Epithelial cell of prostate (primary cell): ENCODE results near the gene IGFBP6.

Experiments
- DNase-seq: peaks from one replicate; pipeline ENCODE4 v3.0.0-alpha.2; 2011; ENCODE audit warnings: low read depth, low spot score
- H3K27ac ChIP-seq: fragments of 450-650 bp; 2 replicates; pipeline ENCODE4 v1.5.1; 2017; ENCODE audit warnings: mild to moderate bottlenecking

Gene IGFBP6

DNA sequence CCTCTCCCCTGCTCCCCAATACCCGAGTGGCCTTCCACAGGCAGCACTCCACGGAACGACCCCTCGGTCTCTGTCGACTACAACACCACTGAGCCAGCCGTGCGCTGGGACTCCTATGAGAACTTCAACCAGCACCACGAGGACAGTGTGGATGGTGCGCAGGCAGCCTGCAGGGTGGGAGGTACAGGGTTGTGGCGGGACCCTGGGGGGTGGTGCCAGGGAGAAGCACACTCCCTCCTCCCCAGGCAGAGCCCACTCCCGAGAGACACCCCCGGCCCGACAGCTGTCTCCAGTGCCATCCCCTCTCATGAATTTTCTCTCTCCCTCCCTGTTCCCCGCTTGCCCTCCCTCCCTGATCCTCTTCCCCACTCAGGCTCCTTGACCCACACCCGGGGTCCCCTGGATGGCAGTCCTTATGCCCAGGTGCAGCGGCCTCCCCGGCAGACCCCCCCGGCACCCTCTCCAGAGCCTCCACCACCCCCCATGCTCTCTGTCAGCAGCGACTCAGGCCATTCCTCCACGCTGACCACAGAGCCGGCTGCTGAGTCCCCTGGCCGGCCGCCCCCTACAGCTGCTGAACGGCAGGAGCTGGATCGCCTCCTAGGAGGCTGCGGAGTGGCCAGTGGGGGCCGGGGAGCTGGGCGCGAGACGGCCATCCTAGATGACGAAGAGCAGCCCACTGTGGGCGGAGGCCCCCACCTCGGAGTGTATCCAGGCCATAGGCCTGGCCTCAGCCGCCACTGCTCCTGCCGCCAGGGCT, 38.6 kb upstream of the IGFBP6 start:
- no peak for DNase-seq
- no peak overlapping the region for H3K27ac ChIP-seq

- no peak overlapping the region for H3K27ac ChIP-seq
- DNase-seq = no peak
These were observed 37.9 kb upstream of the IGFBP6 start for GRCh38 chr12:53059434-53060063.

GRCh38 chr12:53060064-53060720, 37.3 kb upstream of the IGFBP6 start:
- no peak for DNase-seq
- no peak overlapping the region for H3K27ac ChIP-seq

DNA sequence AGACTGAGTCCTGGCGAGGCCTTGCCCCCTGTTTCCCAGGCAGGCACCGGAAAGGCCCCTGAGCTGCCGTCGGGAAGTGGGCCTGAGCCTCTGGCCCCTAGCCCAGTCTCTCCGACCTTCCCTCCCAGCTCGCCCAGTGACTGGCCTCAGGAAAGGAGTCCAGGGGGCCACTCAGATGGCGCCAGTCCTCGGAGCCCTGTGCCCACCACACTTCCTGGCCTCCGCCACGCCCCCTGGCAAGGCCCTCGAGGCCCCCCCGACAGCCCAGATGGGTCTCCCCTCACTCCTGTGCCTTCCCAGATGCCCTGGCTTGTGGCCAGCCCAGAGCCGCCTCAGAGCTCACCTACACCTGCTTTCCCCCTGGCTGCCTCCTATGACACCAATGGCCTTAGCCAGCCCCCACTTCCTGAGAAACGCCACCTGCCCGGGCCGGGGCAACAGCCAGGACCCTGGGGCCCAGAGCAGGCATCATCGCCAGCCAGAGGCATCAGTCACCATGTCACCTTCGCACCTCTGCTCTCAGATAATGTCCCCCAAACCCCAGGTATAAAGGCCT, 36.7 kb upstream of the IGFBP6 start:
- no peak for DNase-seq
- no peak overlapping the region for H3K27ac ChIP-seq

- no peak overlapping the region for H3K27ac ChIP-seq
- DNase-seq = no peak
These were observed 36.0 kb upstream of the IGFBP6 start for GRCh38 chr12:53061404-53062010.

DNA sequence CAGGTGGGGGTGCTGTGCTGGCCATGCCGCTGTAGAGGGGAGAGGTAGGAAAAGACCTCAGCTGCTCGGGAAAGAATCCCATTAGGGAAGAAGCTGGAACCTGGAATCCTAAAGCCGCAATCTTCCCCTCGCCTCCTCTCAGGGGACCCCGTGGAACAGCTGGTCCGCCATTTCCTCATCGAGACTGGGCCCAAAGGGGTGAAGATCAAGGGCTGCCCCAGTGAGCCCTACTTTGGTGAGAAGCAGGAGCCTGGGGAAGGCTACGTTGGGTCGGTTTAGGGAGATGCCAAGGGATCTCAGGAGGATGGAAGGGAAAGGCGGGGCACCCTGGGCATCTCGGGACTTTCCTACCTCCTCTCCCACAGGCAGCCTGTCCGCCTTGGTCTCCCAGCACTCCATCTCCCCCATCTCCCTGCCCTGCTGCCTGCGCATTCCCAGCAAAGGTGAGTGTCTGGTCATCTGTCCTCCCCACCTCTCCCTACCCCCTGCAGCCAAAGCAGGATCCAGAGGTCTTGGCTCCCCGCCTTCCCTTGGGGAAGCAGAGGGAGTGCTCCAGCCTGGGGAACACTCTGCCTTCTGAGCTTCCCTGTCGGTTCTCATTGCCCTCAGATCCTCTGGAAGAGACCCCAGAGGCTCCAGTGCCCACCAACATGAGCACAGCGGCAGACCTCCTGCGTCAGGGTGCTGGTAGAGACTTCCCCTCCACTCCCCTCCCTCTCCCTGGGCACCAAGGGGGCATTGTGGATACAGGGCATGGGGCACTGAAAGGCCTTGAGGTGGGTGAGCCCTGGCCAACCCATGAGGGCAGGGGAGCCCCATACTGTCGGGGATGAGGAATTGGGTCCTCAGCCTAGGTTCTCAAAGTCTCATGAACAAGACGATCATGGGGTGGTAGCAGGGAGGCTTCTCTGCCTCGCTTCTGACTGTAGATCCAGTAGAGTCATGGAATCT, 35.2 kb upstream of the IGFBP6 start:
- DNase-seq = no peak
- no peak overlapping the region for H3K27ac ChIP-seq

GRCh38 chr12:53062977-53063707, 34.3 kb upstream of the IGFBP6 start:
- no peak overlapping the region for H3K27ac ChIP-seq
- no peak for DNase-seq

DNA sequence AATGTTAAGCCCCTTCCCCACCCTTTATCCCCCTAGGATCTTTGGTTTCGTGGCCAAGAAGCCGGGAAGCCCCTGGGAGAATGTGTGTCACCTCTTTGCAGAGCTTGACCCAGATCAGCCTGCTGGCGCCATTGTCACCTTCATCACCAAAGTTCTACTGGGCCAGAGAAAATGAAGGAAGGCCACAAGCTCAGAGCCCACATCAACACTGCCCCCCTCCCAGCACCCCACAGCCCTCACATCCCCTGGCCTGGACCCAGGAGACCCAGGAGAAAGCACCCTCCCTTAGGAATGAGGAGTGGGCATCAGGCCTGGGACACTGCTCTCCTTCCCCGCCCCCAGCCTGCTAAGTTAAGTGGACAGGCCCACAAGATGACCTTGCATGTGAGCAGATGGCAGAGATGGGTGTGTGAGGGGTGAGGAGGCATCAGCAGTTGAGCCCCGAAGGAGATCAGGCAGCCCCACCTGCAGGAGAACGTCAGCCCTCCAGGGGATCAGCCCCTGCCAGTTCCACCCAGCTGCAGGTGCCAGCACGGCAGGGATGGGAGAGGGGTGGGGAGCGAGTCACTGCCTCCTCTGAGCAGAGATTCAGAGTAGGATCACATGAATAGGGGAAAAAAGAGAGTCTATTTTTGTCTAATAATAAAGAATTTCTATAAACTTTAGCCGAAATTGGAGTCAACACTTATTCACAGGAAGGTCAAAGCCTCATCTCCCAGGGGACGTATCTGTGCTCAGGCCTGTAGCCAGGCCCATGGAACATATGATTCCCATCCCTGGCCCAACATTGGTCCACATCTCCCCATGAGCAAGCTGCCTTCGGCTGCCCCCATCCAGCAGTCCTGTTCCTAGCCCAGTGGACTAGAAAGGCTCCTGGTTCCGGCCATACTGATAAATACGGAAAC, 33.5 kb upstream of the IGFBP6 start:
- no peak for DNase-seq
- no peak overlapping the region for H3K27ac ChIP-seq

- H3K27ac ChIP-seq = no peak overlapping the region
- no peak for DNase-seq
These were observed 32.6 kb upstream of the IGFBP6 start for GRCh38 chr12:53064613-53065436.

DNA sequence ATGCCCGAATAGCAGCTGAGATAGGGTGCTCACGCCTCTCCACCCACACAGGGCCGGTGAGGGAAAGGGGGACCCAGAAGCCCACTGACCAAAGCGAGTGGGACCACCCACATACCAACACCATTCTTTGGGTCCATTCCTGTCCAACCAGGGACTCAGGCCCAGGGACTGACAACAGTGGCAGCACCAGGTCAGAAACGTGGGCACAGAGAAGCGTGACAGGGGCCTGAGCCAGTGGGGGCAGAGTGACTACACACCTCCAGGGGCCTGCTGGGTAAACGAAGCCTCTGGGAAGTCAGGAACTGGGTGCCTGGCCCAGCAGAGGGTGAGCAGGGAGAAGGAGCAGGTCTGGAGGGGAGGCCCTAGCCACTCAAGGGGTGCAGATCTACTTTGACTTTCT, 32.0 kb upstream of the IGFBP6 start:
- no peak overlapping the region for H3K27ac ChIP-seq
- DNase-seq = no peak

GRCh38 chr12:53065975-53066931, 31.2 kb upstream of the IGFBP6 start:
- H3K27ac ChIP-seq = no peak overlapping the region

DNA sequence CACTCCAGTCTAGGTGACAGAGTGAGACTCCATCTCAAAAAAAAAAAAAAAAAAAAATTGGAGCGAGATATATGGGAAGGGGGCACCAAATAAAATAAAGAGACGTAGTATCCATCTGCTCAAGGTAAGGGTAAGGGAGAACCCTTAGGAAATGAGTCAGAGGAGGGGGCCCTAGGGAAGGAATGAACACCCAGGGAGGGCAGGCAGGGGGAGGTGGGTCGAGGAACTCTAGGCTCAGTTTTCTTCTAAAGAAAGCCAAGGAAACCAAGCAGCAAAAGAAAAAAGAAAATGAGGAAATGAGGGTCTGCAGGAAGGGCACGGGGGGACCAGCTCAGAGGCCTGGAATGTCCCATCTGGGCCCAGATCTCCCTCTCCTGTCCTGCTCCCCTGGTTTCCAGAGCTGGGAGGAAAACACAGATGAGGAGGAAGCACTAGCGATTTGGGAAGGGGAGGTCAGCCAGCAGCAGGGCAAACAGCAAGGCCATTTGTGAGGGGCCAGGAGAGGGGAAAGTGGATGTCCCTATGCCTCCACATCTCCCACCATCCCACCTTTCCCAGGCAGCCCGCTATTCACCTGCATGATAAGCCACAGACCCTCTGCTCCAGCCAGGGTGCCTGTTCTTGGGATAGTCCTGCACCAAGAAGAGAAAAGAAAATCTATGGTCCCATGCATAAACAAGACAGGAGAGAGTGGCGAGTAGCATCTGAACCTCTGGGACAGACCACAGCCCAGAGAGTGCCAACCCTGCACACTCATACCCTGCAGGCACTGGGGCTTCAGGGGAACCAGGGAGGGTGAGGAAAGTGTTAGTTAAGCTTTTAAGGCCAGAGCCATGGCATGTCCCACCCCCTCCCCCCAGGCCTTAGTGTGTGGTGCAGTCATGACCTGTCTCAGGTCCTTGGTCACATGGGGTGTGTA, 30.1 kb upstream of the IGFBP6 start:
- H3K27ac ChIP-seq = no peak overlapping the region
- no peak for DNase-seq

More at GRCh38 chr12:53065975-53066931, 31.2 kb upstream of the IGFBP6 start:
- DNase-seq = no peak

- DNase-seq = no peak
- no peak overlapping the region for H3K27ac ChIP-seq
These were observed 29.3 kb upstream of the IGFBP6 start for GRCh38 chr12:53067993-53068770.
